Subcutaneous adipose tissue (tissue), 4 donors: ENCODE results near the gene TEX38. TPM values are rescaled to one million over a fixed set of nuclear protein-coding genes. Genes with fewer than 3 reads are reported as not detected.

Experiments
- total RNA-seq, 4 donors: library from RNA; depleted of rRNA; stranded (reverse); fragments of >200 nt; gene quantifications; one replicate each; pipeline ENCODE4 v1.1.0, GENCODE V29; 2016
- TF ChIP-seq, protein P1 (sequence below): fragments of 450-650 bp; IDR thresholded peaks from one replicate; pipeline ENCODE4 v1.5.1; 2016; ENCODE audit warnings: low read depth, mild to moderate bottlenecking, control low read depth, antibody characterized with exemption, moderate library complexity

Gene TEX38
- total RNA-seq, 4 donors from 2014 or later, result not detected

DNA sequence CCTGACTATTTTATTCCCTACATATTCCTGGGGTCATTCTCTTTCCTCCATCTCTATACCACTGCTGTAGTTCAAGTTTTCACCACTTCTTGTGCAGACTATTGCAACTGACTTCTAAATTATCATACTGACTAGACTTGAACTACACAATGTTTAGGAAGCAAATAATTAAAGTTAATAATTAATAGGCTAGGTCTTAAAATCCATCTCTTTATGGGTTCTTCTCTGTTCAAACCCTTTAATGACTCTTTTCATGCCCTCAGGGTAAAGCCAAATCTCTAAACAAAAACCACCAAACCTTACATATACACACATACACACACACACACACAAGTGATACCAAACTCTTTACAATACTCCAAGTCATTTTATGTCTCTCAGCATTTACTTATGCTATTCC is 32.7 kb upstream of the TEX38 start:
- TF ChIP-seq, protein P1, sequence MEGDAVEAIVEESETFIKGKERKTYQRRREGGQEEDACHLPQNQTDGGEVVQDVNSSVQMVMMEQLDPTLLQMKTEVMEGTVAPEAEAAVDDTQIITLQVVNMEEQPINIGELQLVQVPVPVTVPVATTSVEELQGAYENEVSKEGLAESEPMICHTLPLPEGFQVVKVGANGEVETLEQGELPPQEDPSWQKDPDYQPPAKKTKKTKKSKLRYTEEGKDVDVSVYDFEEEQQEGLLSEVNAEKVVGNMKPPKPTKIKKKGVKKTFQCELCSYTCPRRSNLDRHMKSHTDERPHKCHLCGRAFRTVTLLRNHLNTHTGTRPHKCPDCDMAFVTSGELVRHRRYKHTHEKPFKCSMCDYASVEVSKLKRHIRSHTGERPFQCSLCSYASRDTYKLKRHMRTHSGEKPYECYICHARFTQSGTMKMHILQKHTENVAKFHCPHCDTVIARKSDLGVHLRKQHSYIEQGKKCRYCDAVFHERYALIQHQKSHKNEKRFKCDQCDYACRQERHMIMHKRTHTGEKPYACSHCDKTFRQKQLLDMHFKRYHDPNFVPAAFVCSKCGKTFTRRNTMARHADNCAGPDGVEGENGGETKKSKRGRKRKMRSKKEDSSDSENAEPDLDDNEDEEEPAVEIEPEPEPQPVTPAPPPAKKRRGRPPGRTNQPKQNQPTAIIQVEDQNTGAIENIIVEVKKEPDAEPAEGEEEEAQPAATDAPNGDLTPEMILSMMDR, result no peak

DNA sequence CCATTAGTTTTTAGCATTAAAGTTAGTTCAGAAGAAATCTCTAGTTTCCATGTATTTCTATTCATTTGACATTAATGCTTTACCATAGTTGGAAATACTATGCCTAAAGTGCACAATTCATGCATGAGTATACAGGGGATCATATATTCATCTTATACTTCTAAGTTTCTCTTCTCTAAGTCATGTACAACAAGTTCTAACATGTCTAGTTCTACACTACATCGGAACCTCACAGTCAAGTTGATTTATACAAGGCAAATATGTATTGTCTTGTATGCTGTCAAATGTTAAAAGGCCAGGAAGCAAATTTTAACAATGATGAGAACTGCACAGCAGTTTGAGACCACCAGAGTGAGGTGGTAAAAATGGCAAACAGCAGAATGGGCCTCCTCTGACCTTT is 32.1 kb upstream of the TEX38 start:
- TF ChIP-seq, protein P1, result no peak

DNA sequence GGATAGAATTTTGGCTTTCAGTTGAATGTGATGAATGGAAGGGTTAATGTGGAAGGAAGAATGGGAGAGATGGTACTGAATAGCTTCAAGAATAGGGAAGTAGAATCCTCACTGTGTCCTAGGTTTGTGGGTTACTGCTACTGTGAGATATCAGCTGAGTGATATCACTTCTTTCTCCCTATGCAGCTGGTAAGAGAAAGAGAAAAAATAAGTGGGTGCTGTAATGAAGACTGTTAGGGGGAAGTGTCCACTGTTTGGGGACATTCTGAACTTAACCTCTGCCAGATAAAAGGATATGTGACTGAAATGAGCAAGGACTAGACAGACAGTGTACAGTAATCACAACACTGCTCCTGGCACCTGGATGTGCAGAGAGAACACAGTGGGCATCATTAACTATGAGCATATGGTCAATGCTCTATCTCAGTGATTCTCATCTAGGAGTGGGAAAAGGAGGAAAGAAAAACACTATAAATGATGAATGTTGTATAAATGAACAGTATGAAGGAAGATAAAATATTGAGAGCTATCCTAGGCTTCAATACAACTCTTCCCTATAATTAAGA is 29.5 kb upstream of the TEX38 start:
- TF ChIP-seq, protein P1, result no peak

DNA sequence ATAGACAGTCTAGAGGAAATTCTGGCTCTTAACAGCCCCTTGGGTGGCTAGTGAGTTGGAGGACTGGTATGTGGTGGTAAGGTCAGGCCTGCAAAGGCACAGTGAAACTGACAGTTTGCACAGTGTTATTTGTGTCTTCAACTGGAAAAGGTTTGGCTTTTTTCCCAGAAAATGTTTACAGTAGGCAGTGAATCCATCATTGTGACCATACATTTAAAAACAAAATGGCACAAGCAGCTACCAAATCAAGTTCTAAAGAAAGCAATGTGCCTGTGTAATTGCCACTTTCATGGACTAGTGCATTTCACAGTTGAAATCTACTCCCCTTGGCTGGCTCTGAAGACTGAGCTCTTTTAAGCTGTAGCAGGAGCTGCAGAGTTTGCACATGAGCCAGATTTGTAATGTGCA is 28.3 kb upstream of the TEX38 start:
- TF ChIP-seq, protein P1, result no peak

DNA sequence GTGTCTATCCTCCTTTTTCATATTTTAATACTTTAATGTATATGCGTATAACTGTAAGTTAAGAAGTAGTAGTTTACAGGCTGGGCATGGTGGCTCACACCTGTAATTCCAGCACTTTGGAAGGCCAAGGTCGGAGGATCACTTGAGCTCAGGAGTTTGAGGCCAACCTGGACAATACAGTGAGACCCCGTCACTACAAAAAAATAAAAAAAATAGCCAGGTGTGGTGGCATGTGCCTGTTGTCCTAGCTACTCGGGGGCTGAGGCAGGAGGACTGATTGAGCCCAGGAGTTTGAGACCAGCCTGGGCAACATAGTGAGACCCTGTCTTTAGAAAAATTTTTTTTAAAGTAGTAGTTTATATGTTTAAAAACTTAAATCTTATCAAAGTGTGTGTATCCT is 25.8 kb upstream of the TEX38 start:
- TF ChIP-seq, protein P1, result no peak

DNA sequence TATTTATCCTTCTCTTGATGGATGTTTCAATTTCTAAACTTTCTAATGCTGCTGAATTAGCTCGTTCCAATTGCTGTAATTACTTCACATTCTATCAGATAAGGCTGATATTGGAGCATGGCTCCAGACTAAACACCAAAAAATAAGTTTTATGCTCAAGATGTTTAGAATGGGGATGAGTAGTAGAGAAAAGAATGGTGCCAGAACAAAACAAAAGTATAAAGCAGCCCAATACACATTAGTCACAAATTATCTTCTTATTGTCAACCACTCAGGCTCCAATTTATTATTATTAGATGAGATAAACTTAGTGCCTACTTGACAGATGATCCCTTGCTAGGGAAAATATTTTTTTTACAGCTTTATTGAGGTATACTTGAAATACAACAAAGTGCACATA is 25.3 kb upstream of the TEX38 start:
- TF ChIP-seq, protein P1, result no peak

DNA sequence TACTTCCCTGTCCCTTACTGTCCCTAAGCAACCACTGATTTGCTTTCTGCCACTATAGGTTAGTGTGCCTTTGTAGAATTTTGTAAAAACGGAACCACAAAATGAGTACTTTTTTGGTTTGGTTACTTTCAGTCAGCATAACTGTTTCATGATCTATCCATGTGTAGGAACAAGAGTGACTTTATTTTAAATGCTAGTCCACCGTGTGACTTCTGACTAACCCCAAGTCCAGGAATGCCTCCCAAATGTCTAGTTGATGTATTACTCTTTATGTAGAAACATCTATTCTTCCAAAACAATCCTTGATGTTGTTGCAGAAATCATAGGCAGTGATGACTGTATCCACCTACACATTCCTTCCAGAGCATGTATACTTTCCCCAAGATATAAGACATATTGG is 24.8 kb upstream of the TEX38 start:
- TF ChIP-seq, protein P1, result no peak
